SK-N-SH treated with all-trans-retinoic acid at 6 μM for 48 hours (cell line): Measurements from ENCODE around the gene INTS1.
"Not testable (repeated sequence)": the region's sequence is repeated elsewhere in the genome, so short reads cannot be mapped to it uniquely, and the experiment has no call there.

Experiments used
- ARNTL ChIP-seq: fragments of 450-650 bp; formaldehyde crosslinking; IDR thresholded peaks from 2 replicates; pipeline ENCODE4 v1.5.0; 2020; ENCODE audit warnings: low read depth, mild to moderate bottlenecking, moderate library complexity, borderline replicate concordance
- CSDC2 ChIP-seq: fragments of 250-450 bp; sonication (Bioruptor Pico); IDR thresholded peaks from 2 replicates; pipeline ENCODE4 v1.5.0; 2020; ENCODE audit warnings: mild to moderate bottlenecking, moderate library complexity
- GLIS3 ChIP-seq: fragments of 250-450 bp; sonication (Bioruptor Pico); IDR thresholded peaks from 2 replicates; pipeline ENCODE4 v1.5.0; 2020; ENCODE audit warnings: mild to moderate bottlenecking, moderate library complexity
- PATZ1 ChIP-seq: fragments of 250-450 bp; sonication (Bioruptor Pico); IDR thresholded peaks from 2 replicates; pipeline ENCODE4 v1.8.0; 2020; ENCODE audit warnings: mild to moderate bottlenecking, moderate library complexity, borderline replicate concordance
- POU6F1 ChIP-seq: fragments of 250-450 bp; sonication (Bioruptor Pico); IDR thresholded peaks from 2 replicates; pipeline ENCODE4 v1.8.0; 2021; ENCODE audit warnings: low read depth, mild to moderate bottlenecking, moderate library complexity, borderline replicate concordance
- PPARA ChIP-seq: fragments of 250-450 bp; sonication (Bioruptor Pico); IDR thresholded peaks from 2 replicates; pipeline ENCODE4 v1.5.0; 2020; ENCODE audit warnings: mild to moderate bottlenecking, borderline replicate concordance
- RARB ChIP-seq: fragments of 250-450 bp; sonication (Bioruptor Pico); IDR thresholded peaks from 2 replicates; pipeline ENCODE4 v1.8.0; 2021; ENCODE audit warnings: mild to moderate bottlenecking, moderate library complexity
- TCF4 ChIP-seq: fragments of 250-450 bp; sonication (Bioruptor Pico); IDR thresholded peaks from 2 replicates; pipeline ENCODE4 v1.8.0; 2021; ENCODE audit warnings: mild to moderate bottlenecking, moderate library complexity, borderline replicate concordance
- TOX ChIP-seq: fragments of 250-450 bp; sonication (Bioruptor Pico); IDR thresholded peaks from 2 replicates; pipeline ENCODE4 v1.8.0; 2021; ENCODE audit warnings: mild to moderate bottlenecking, moderate library complexity, borderline replicate concordance
- ZNF565 ChIP-seq: fragments of 450-650 bp; formaldehyde crosslinking; conservative IDR thresholded peaks from 2 replicates; pipeline ENCODE4 v1.5.0; 2020; ENCODE audit warnings: low read depth, mild to moderate bottlenecking, moderate library complexity
- ZNF70 ChIP-seq: fragments of 450-650 bp; formaldehyde crosslinking; IDR thresholded peaks from 2 replicates; pipeline ENCODE4 v1.5.0; 2020; ENCODE audit warnings: mild to moderate bottlenecking, moderate library complexity
- ZNF8 ChIP-seq: fragments of 450-650 bp; formaldehyde crosslinking; IDR thresholded peaks from 2 replicates; pipeline ENCODE4 v1.5.0; 2020; ENCODE audit warnings: mild to moderate bottlenecking, moderate library complexity
- TF ChIP-seq, protein P1 (sequence below): fragments of 250-450 bp; sonication (Bioruptor Pico); IDR thresholded peaks from 2 replicates; pipeline ENCODE4 v1.5.1; 2021; ENCODE audit warnings: mild to moderate bottlenecking, moderate library complexity

DNA sequence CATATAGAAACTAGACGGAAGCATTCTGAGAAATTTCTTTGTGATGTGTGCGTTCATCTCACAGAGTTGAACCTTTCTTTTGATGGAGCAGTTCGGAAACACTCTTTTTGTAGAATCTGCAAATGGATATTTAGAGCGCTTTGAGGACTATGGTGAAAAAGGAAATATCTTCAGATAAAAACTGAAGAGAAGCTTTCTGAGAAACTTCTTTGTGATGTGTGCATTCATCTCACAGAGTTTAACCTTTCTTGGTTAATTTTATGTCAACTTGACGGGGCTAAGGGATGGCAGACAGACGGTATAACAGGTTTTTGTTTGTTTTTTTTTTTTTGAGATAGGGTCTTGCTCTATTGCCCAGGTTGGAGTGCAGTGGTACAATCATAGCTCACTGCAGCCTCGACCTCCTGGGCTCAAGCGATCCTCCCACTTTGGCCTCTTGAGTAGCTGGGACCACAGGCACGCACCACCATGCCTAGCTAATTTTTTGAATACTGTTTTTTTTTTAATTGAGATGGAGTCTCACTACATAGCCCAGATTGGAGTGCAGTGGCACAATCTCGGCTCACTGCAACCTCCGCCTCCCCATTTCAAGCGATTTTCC lies 15.2 kb upstream of the INTS1 start:
- TF ChIP-seq ZNF565 (CRISPR knock-in tag); TCF4 (CRISPR knock-in tag); RARB; ARNTL (CRISPR knock-in tag); POU6F1 (CRISPR knock-in tag); CSDC2 (CRISPR knock-in tag); PPARA (CRISPR knock-in tag); TOX (CRISPR knock-in tag); ZNF70 (CRISPR knock-in tag); GLIS3; ZNF8; PATZ1: not testable (repeated sequence)
- TF ChIP-seq, protein P1, sequence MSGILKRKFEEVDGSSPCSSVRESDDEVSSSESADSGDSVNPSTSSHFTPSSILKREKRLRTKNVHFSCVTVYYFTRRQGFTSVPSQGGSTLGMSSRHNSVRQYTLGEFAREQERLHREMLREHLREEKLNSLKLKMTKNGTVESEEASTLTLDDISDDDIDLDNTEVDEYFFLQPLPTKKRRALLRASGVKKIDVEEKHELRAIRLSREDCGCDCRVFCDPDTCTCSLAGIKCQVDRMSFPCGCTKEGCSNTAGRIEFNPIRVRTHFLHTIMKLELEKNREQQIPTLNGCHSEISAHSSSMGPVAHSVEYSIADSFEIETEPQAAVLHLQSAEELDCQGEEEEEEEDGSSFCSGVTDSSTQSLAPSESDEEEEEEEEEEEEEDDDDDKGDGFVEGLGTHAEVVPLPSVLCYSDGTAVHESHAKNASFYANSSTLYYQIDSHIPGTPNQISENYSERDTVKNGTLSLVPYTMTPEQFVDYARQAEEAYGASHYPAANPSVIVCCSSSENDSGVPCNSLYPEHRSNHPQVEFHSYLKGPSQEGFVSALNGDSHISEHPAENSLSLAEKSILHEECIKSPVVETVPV (CRISPR knock-in tag): not testable (repeated sequence)
